ENCODE results near the gene SLC43A3. TPM values are rescaled to one million over a fixed set of nuclear protein-coding genes. Genes with fewer than 3 reads are reported as not detected.
"Not testable (repeated sequence)": the region's sequence is repeated elsewhere in the genome, so short reads cannot be mapped to it uniquely, and the experiment has no call there.

SLC43A3 gene
- total RNA-seq, 1 experiment from 2014 or later, result 8.6 TPM

GRCh38 chr11:57406337-57406904 is 20.5 kb downstream of the SLC43A3 start:
- TF ChIP-seq, protein P1, sequence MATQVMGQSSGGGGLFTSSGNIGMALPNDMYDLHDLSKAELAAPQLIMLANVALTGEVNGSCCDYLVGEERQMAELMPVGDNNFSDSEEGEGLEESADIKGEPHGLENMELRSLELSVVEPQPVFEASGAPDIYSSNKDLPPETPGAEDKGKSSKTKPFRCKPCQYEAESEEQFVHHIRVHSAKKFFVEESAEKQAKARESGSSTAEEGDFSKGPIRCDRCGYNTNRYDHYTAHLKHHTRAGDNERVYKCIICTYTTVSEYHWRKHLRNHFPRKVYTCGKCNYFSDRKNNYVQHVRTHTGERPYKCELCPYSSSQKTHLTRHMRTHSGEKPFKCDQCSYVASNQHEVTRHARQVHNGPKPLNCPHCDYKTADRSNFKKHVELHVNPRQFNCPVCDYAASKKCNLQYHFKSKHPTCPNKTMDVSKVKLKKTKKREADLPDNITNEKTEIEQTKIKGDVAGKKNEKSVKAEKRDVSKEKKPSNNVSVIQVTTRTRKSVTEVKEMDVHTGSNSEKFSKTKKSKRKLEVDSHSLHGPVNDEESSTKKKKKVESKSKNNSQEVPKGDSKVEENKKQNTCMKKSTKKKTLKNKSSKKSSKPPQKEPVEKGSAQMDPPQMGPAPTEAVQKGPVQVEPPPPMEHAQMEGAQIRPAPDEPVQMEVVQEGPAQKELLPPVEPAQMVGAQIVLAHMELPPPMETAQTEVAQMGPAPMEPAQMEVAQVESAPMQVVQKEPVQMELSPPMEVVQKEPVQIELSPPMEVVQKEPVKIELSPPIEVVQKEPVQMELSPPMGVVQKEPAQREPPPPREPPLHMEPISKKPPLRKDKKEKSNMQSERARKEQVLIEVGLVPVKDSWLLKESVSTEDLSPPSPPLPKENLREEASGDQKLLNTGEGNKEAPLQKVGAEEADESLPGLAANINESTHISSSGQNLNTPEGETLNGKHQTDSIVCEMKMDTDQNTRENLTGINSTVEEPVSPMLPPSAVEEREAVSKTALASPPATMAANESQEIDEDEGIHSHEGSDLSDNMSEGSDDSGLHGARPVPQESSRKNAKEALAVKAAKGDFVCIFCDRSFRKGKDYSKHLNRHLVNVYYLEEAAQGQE (IDR thresholded peaks at IDR 0.05; ENCODE audit: insufficient read depth in 1 of 2, low read depth in 2 of 2, low read length in 1 of 2), result no peak
- no peak for TF ChIP-seq TCF7L2 (IDR thresholded peaks at IDR 0.05; ENCODE audit: low read depth, low read length)
- in situ Hi-C loops (cut with HindIII; ENCODE audit: low pct_unique_long_range_greater_than_20kb, low sequenced_read_pairs) (no loop called here), intact Hi-C loops (cut with micrococcal nuclease; ENCODE audit: unreplicated experiment) (no loop called here)
- ChIA-PET POLR2A (no interaction called here), CTCF (no interaction called here)
- Histone ChIP-seq H3K27ac (ENCODE audit: low read length) (no peak overlapping the region), H3K4me3 (ENCODE audit: low read depth in 2 of 2, low read length in 2 of 2) (no peak overlapping the region), H3K9me3 (ENCODE audit: control insufficient read depth, insufficient read depth, low read depth, low read length) (no peaks in the 10 kb centered on the region), H3K4me1 (ENCODE audit: control insufficient read depth, insufficient read depth, low read length) (peaks cover 3% of the 10 kb centered on the region; the same call in 1 of the 2 replicates), H3K27me3 (ENCODE audit: control insufficient read depth, insufficient read depth, low read length) (no peaks in the 10 kb centered on the region), H3K36me3 (ENCODE audit: control insufficient read depth, insufficient read depth, low read length) (no peaks in the 10 kb centered on the region)
- ATAC-seq (no peak), DNase-seq (ENCODE audit: low read depth, low spot score) (no peak)
- BruUV-seq (replicated peaks), result no TSS peak

DNA sequence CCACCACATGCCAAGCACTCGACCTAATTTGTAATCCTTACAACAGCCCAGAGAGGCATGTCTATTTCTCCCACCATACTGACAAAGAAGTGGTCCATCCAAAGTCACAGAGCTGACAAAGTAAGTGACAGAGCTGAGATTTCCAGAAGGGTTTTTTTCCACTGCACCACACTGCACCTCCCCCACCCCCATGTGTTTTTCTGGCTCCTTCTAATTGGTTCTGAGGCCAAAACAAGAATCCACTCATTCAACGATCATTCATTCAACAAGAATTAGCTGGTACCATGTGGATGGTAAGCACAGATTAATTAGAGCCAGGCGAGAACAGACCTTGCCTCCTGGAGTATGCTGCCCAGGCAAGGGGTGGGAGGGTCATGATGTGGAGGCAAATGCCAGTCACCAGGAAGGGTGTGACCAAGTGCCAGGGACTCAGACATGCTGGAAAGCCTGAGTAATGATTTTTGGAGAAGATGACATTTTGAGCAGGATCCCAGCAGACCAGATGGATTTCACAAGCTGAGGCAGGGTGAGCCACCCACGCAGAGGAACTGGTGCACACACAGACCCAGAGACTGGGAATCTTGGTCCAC is 21.6 kb downstream of the SLC43A3 start:
- intact Hi-C loops (cut with micrococcal nuclease; ENCODE audit: unreplicated experiment) (no loop called here), in situ Hi-C loops (cut with HindIII; ENCODE audit: low pct_unique_long_range_greater_than_20kb, low sequenced_read_pairs) (no loop called here)
- ATAC-seq, result no peak
- BruUV-seq (replicated peaks), result no TSS peak
- H3K4me1 ChIP-seq (ENCODE audit: control insufficient read depth, insufficient read depth, low read length), result peaks cover 3% of the 10 kb centered on the region; the same call in 1 of the 2 replicates
- H3K9me3 ChIP-seq (ENCODE audit: control insufficient read depth, insufficient read depth, low read depth, low read length), result no peaks in the 10 kb centered on the region
- POLR2A ChIA-PET, result no interaction called here
- no peaks in the 10 kb centered on the region for H3K36me3 ChIP-seq (ENCODE audit: control insufficient read depth, insufficient read depth, low read length)
- no peak for DNase-seq (ENCODE audit: low read depth, low spot score)
- CTCF ChIA-PET, result interaction anchor here (0.6 kb wide), 1 partner anchor 482 kb away, joined by 3 read pairs; no protein-coding TSS in a partner anchor
- H3K27ac ChIP-seq (ENCODE audit: low read length), result no peak overlapping the region
- no peak for TF ChIP-seq TCF7L2 (IDR thresholded peaks at IDR 0.05; ENCODE audit: low read depth, low read length)
- no peaks in the 10 kb centered on the region for H3K27me3 ChIP-seq (ENCODE audit: control insufficient read depth, insufficient read depth, low read length)
- H3K4me3 ChIP-seq (ENCODE audit: low read depth in 2 of 2, low read length in 2 of 2), result no peak overlapping the region

- ChIA-PET CTCF (no interaction called here), POLR2A (no interaction called here)
- BruUV-seq (replicated peaks), result no TSS peak
- peaks cover 3% of the 10 kb centered on the region; the same call in 1 of the 2 replicates for H3K4me1 ChIP-seq (ENCODE audit: control insufficient read depth, insufficient read depth, low read length)
- H3K27me3 ChIP-seq (ENCODE audit: control insufficient read depth, insufficient read depth, low read length), result peaks cover 12% of the 10 kb centered on the region
- no peak overlapping the region for H3K27ac ChIP-seq (ENCODE audit: low read length)
- in situ Hi-C loops (cut with HindIII; ENCODE audit: low pct_unique_long_range_greater_than_20kb, low sequenced_read_pairs), result no loop called here
- ATAC-seq (no peak), DNase-seq (ENCODE audit: low read depth, low spot score) (no peak)
- no peak overlapping the region for H3K4me3 ChIP-seq (ENCODE audit: low read depth in 2 of 2, low read length in 2 of 2)
- TF ChIP-seq POLR2AphosphoS5 (IDR thresholded peaks at IDR 0.05; ENCODE audit: low read depth, low read length) (no peak), CTCF (IDR thresholded peaks at IDR 0.05) (no peak), SIN3A (IDR thresholded peaks at IDR 0.05; ENCODE audit: borderline replicate concordance, insufficient read depth, low read depth, low read length) (no peak), TCF7L2 (IDR thresholded peaks at IDR 0.05; ENCODE audit: low read depth, low read length) (no peak)
- TF ChIP-seq, protein P1 (IDR thresholded peaks at IDR 0.05; ENCODE audit: insufficient read depth in 1 of 2, low read depth in 2 of 2, low read length in 1 of 2), result no peak
- intact Hi-C loops (cut with micrococcal nuclease; ENCODE audit: unreplicated experiment), result no loop called here
- no peaks in the 10 kb centered on the region for H3K36me3 ChIP-seq (ENCODE audit: control insufficient read depth, insufficient read depth, low read length)
- H3K9me3 ChIP-seq (ENCODE audit: control insufficient read depth, insufficient read depth, low read depth, low read length), result no peaks in the 10 kb centered on the region
Observed at GRCh38 chr11:57403802-57404147, 23.1 kb downstream of the SLC43A3 start.

GRCh38 chr11:57403003-57403801 is 23.7 kb downstream of the SLC43A3 start:
- H3K36me3 ChIP-seq (ENCODE audit: control insufficient read depth, insufficient read depth, low read length); H3K27ac ChIP-seq (ENCODE audit: low read length); H3K4me1 ChIP-seq (ENCODE audit: control insufficient read depth, insufficient read depth, low read length); H3K9me3 ChIP-seq (ENCODE audit: control insufficient read depth, insufficient read depth, low read depth, low read length); POLR2A ChIA-PET; H3K4me3 ChIP-seq (ENCODE audit: low read depth in 2 of 2, low read length in 2 of 2); BruUV-seq (replicated peaks); ATAC-seq; intact Hi-C loops (cut with micrococcal nuclease; ENCODE audit: unreplicated experiment); in situ Hi-C loops (cut with HindIII; ENCODE audit: low pct_unique_long_range_greater_than_20kb, low sequenced_read_pairs); DNase-seq (ENCODE audit: low read depth, low spot score): not testable (repeated sequence)
- CTCF ChIA-PET, result interaction anchor here (0.6 kb wide), 1 partner anchor 53 kb away, joined by 4 read pairs; no protein-coding TSS in a partner anchor
- peaks cover 12% of the 10 kb centered on the region for H3K27me3 ChIP-seq (ENCODE audit: control insufficient read depth, insufficient read depth, low read length)

Measured in Panc1 (cell line).